ENCODE measurements around the gene CASP3.
"Not testable (repeated sequence)": the region's sequence is repeated elsewhere in the genome, so short reads cannot be mapped to it uniquely, and the experiment has no call there.

Gene CASP3

DNA sequence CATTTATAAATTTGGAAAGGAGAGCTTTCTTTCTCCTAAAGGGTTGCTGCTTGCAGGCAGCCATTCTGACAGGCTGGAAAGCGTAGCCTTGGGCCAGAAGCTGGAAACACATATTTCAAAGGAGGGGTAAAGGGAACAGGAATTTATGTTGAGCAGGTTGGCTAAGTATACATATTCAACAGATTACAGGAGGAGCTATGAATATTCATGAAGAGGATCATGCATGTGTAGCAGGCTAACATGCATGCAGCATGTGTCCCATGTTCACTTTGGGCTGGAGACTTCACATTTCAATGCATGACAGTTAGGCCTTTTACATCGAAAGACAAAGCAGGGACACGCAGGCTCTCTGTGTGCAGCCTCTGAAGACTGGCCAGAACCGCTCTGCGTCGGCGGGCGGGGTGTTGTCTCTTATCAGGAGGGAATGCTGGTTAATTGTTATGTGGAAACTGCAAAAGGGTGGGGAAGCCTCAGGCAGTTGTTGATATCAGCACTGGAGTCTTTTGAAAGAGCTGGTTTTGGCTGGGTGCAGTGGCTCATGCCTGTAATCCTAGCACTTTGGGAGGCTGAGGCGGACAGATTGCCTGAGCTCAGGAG, 31.5 kb downstream of the CASP3 start:
- H3K27ac ChIP-seq, result no peak overlapping the region
- H3K4me3 ChIP-seq, result no peak overlapping the region
- TF ChIP-seq, protein P1, sequence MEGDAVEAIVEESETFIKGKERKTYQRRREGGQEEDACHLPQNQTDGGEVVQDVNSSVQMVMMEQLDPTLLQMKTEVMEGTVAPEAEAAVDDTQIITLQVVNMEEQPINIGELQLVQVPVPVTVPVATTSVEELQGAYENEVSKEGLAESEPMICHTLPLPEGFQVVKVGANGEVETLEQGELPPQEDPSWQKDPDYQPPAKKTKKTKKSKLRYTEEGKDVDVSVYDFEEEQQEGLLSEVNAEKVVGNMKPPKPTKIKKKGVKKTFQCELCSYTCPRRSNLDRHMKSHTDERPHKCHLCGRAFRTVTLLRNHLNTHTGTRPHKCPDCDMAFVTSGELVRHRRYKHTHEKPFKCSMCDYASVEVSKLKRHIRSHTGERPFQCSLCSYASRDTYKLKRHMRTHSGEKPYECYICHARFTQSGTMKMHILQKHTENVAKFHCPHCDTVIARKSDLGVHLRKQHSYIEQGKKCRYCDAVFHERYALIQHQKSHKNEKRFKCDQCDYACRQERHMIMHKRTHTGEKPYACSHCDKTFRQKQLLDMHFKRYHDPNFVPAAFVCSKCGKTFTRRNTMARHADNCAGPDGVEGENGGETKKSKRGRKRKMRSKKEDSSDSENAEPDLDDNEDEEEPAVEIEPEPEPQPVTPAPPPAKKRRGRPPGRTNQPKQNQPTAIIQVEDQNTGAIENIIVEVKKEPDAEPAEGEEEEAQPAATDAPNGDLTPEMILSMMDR (IDR thresholded peaks at IDR 0.05), result no peak
- DNase-seq (ENCODE audit: low spot score), result no peak

DNA sequence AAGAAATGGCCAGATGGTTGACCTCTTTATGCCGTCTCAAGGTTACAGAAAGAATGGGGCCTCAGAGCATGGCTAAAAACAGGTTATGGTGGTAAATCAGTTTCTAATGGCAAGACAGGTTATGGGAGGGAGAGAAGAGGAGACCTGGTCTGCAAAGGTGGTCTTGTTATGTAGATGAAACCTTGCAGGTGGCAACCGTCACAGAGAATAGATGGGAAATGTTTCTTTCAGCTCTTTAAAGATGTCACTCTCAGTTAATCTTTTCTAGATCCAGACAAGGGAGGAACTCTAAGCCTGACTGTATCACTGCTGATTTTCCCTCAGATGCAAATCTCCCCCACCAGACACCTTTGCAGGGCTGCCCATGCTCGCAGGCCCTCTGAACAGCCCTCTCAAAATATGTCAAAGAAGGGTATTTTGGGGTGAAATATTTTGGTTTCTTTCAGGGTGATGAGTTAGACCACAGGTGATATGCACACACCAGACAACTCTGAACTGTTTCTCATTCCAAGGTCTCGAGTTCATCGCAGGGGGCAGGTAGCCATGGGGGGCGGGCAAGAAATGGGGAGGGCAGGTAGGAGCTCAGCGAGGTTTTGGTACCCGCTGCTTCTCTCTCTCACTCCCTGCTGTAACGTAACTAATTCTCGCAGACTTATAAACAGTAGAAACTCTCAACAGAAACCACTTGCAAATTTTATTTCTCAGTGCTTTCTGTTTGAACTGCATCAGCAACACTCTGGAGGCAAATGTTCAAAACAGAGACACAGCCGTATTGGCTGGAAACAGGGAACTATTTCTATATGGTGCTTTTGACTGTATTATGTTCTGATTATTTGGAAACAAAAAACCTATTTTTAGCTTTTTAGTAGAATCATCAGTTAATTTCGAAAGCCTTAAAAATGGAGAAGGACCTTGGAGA, 32.4 kb downstream of the CASP3 start:
- DNase-seq (ENCODE audit: low spot score), result no peak
- Histone ChIP-seq H3K4me3 (no peak overlapping the region), H3K27ac (no peak overlapping the region)
- TF ChIP-seq, protein P1 (IDR thresholded peaks at IDR 0.05), result no peak

DNA sequence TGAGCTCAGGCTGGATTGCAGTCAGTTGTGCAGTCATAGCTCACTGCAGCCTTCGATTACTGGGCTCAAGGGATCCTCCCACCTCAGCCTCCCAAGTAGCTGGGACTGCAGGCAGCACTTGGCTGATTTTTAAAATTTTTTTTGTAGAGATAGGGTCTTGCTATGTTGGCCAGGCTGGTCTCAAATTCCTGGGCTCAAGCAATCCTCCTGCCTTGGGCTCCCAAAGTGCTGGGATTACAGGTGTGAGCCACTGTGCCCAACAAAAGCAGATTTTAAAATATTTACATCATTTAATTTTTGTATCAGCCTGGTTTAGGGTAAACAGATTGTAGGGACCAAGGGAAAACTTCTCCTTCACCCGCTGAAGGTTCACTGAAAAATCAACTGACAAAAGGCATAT, 33.1 kb downstream of the CASP3 start:
- not testable (repeated sequence) for H3K27ac ChIP-seq; DNase-seq (ENCODE audit: low spot score); H3K4me3 ChIP-seq

DNA sequence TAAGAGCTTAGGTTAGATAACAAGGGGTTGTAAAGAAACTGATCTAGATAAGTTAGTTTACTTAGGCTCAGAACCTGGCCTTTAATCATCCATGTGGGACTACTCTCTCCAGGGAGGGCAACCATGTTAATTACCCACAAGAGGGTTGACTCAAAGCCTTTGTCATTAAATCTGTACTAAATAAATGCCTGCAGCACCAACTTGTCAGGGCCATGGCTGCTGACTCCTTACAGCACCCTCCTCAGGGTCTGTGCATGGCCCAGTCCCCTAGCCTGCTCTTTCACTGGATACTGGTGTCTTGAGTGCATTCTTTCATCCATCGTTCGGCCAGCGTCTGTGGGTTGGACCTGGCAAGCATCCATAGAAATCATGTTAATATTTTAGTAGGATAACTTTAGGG, 34.7 kb downstream of the CASP3 start:
- H3K4me3 ChIP-seq, result no peak overlapping the region
- no peak for DNase-seq (ENCODE audit: low spot score)
- no peak overlapping the region for H3K27ac ChIP-seq
- TF ChIP-seq, protein P1 (IDR thresholded peaks at IDR 0.05), result no peak

DNA sequence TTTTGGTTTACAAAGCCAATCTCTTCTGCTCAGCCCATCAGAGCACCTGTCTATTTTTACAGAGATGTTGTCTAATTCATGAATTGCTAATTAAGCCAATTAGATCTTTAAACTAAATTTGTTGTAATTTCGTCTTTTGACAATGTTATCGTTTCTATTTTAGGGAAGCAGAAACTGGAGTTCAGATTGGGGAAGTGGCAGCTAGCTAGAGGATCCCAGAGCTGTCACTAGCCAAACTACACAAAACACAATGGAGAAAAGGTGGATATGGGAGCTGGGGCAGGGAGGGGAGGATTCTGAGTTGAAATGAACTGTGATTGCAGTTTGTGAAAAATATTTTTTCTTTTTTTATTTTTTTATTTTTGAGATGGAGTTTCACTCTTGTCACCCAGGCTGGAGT, 35.8 kb downstream of the CASP3 start:
- TF ChIP-seq, protein P1 (IDR thresholded peaks at IDR 0.05), result no peak
- H3K4me3 ChIP-seq, result no peak overlapping the region
- no peak overlapping the region for H3K27ac ChIP-seq
- DNase-seq (ENCODE audit: low spot score), result no peak

DNA sequence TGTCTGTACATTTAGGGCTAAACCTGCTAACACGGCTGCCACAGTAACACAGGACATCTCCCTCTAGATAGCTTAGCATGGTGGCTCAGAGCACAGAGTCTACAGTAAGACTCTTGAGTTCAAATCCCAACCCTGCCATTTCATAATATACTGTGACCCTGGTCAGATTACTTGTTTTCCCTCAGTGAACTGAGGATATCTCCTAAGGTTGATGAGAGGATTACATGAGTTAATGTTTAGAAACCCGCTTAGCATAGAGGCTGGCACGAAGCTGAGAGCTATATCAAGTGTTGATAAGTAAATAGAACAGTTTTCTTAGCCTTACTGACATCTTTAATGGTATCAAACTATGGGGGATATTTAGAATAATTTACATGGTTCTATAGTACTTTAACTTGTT, 37.2 kb downstream of the CASP3 start:
- Histone ChIP-seq H3K27ac (no peak overlapping the region), H3K4me3 (no peak overlapping the region)
- DNase-seq (ENCODE audit: low spot score), result no peak
- TF ChIP-seq, protein P1 (IDR thresholded peaks at IDR 0.05), result no peak

DNA sequence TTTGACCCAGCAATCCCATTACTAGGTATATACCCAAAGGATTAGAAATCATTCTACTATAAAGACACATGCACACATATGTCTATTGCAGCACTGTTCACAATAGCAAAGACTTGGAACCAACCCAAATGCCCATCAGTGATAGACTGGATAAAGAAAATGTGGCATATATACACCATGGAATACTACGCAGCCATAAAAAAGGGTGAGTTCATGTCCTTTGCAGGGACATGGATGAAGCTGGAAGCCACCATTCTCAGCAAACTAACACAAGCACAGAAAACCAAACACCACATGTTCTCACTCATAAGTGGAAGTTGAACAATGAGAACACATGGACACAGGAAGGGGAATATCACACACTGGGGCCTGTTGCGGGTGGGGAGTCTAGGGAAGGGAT, 41.8 kb downstream of the CASP3 start:
- DNase-seq (ENCODE audit: low spot score); H3K27ac ChIP-seq; H3K4me3 ChIP-seq: not testable (repeated sequence)

DNA sequence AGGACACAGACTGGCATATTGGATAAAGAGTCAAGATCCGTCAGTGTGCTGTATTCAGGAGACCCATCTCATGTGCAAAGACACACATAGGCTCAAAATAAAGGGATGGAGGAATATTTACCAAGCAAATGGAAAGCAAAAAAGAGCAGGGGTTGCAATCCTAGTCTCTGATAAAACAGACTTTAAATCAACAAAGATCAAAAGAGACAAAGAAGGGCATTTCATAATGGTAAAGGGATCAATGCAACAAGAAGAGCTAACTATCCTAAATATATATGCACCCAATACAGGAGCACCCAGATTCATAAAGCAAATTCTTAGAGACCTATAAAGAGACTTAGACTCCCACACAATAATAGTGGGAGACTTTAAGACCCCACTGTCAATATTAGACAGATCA, 46.4 kb downstream of the CASP3 start:
- not testable (repeated sequence) for DNase-seq (ENCODE audit: low spot score); H3K4me3 ChIP-seq; H3K27ac ChIP-seq

DNA sequence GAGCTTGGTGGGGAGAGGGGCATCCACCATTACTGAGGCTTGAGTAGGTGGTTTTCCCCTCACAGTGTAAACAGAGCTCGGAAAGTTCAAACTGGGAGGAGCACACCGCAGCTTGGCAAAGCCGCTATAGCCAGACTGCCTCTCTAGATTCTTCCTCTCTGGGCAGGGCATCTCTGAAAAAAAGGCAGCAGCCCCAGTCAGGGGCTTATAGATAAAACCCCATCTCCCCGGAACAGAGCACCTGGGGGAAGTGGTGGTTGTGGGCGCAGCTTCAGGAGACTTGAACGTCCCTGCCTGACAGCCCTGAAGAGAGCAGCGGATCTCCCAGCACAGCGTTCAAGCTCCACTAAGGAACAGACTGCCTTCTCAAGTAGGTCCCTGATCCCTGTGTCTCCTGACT, 48.3 kb downstream of the CASP3 start:
- not testable (repeated sequence) for DNase-seq (ENCODE audit: low spot score); H3K4me3 ChIP-seq; H3K27ac ChIP-seq
